NCI-H1436 (cell line): ENCODE measurements around the gene CD47.

Experiments
- DNase-seq: peaks from one replicate; lab custom pipeline; 2025; lab: John Stamatoyannopoulos, UW

CD47 gene

GRCh38 chr3:108013141-108014055 is 77.4 kb downstream of the CD47 start:
- DNase-seq = no peak

GRCh38 chr3:108012304-108012703 is 78.5 kb downstream of the CD47 start:
- no peak for DNase-seq

- no peak for DNase-seq
Measured at GRCh38 chr3:108011616-108012015, 79.2 kb downstream of the CD47 start.

GRCh38 chr3:108008931-108009639 is 81.7 kb downstream of the CD47 start:
- DNase-seq = no peak

- no peak for DNase-seq
Measured at GRCh38 chr3:108008106-108008505, 82.7 kb downstream of the CD47 start.

- no peak for DNase-seq
Measured at GRCh38 chr3:108006881-108007331, 83.9 kb downstream of the CD47 start.

- DNase-seq = no peak
Measured at GRCh38 chr3:108006077-108006771, 84.6 kb downstream of the CD47 start.

GRCh38 chr3:108004647-108005046 is 86.2 kb downstream of the CD47 start:
- no peak for DNase-seq

GRCh38 chr3:108001457-108001856 is 89.4 kb downstream of the CD47 start:
- no peak for DNase-seq

GRCh38 chr3:107999215-107999775 is 91.5 kb downstream of the CD47 start:
- no peak for DNase-seq

- no peak for DNase-seq
Measured at GRCh38 chr3:107997671-107998070, 93.2 kb downstream of the CD47 start.

- no peak for DNase-seq
Measured at GRCh38 chr3:107995823-107996222, 95.0 kb downstream of the CD47 start.

- DNase-seq = no peak
Measured at GRCh38 chr3:107994956-107995715, 95.7 kb downstream of the CD47 start.

GRCh38 chr3:107994181-107994580 is 96.7 kb downstream of the CD47 start:
- no peak for DNase-seq

GRCh38 chr3:107993771-107994170 is 97.1 kb downstream of the CD47 start:
- no peak for DNase-seq
